ENCODE measurements around the gene POP4. TPM values are rescaled to one million over a fixed set of nuclear protein-coding genes. Genes with fewer than 3 reads are reported as not detected.

POP4 gene
- total RNA-seq, 1 donor from 2014 or later: 30.8 TPM

GRCh38 chr19:29663861-29664752 lies 58.0 kb downstream of the POP4 start:
- DNase-seq: no peak

GRCh38 chr19:29664753-29665214 lies 58.7 kb downstream of the POP4 start:
- DNase-seq: no peak

GRCh38 chr19:29665215-29665825 lies 59.2 kb downstream of the POP4 start, which contains the start of gene PLEKHF1:
Gene PLEKHF1, plus strand, starts transcription at chr19:29665461. Its CDS starts 8,379 bp downstream, at chr19:29673840.
- peak; percentile 61 for DNase-seq

GRCh38 chr19:29665826-29666577 lies 59.9 kb downstream of the POP4 start:
- DNase-seq: no peak

Other genes starting within 250 kb of the POP4 start
- gene VSTM2B, start 80.3 kb upstream of the POP4 start, total RNA-seq: not detected
- gene PLEKHF1, start 59.2 kb downstream of the POP4 start, total RNA-seq: 10.7 TPM
- 21.2 TPM for gene C19orf12, start 109.0 kb downstream of the POP4 start, total RNA-seq
- gene CCNE1, start 205.7 kb downstream of the POP4 start, total RNA-seq: 5.8 TPM

Measured in skin of body (tissue), 2 donors.